HG02610 (cell line): Measurements from ENCODE around the gene MANF.

ENCODE experiments used
- ATAC-seq: cut with Tn5 transposase; IDR thresholded peaks from one replicate; pipeline ENCODE4 v1.9.1; 2021; ENCODE audit warnings: mild to moderate bottlenecking, moderate library complexity; ENCODE audit not compliant: unreplicated experiment

The MANF gene

GRCh38 chr3:51429138-51429537 lies 44.0 kb downstream of the MANF start:
- ATAC-seq = no peak

- ATAC-seq = no peak
Observed at GRCh38 chr3:51434110-51434509, 49.0 kb downstream of the MANF start.

GRCh38 chr3:51434746-51435327 lies 49.7 kb downstream of the MANF start:
- ATAC-seq = no peak

- ATAC-seq = no peak
Observed at GRCh38 chr3:51436998-51437639, 52.0 kb downstream of the MANF start.
